Epithelial cell of proximal tubule (primary cell): Measurements from ENCODE around the gene SLC8A1. TPM values are rescaled to one million over a fixed set of nuclear protein-coding genes. Genes with fewer than 3 reads are reported as not detected.

Experiments used
- DNase-seq: peaks from one replicate; pipeline ENCODE4 v3.0.0-alpha.2; 2011; ENCODE audit warnings: low read depth
- H3K4me3 ChIP-seq: 2 replicates; pipeline ENCODE4 v1.5.1; 2011; ENCODE audit warnings: low read depth, mild to moderate bottlenecking, low read length
- total RNA-seq: library from RNA; depleted of rRNA; stranded (reverse); fragments of >200 nt; gene quantifications from 2 replicates; pipeline ENCODE4 v1.2.3, GENCODE V29; 2015
- TF ChIP-seq, protein P1 (sequence below): conservative IDR thresholded peaks from 2 replicates; pipeline ENCODE4 v1.5.1; 2012; ENCODE audit warnings: low read depth, mild to moderate bottlenecking, low read length

SLC8A1 gene
- total RNA-seq, 1 donor from 2014 or later: 4.8 TPM

DNA sequence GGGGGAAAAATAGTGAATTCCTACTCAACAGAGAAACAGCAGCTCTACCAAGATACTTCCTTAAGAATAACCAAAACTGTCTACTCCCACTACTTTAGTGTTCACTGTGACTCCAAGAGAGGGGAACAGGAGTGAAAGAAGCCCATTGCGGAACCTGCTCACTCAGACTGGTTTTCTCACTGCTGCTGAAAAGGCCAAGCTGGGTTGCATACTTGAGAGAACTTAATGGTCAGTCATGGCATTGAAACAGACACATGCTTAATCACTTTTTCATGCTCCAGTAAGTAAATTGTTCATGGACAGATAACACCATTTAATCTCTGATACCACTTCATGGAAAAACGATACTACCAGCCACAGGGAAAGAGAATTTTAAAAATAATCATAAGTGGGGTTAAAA is 35.7 kb upstream of the SLC8A1 start:
- no peak overlapping the region for H3K4me3 ChIP-seq
- peak; percentile 53 for DNase-seq
- TF ChIP-seq, protein P1, sequence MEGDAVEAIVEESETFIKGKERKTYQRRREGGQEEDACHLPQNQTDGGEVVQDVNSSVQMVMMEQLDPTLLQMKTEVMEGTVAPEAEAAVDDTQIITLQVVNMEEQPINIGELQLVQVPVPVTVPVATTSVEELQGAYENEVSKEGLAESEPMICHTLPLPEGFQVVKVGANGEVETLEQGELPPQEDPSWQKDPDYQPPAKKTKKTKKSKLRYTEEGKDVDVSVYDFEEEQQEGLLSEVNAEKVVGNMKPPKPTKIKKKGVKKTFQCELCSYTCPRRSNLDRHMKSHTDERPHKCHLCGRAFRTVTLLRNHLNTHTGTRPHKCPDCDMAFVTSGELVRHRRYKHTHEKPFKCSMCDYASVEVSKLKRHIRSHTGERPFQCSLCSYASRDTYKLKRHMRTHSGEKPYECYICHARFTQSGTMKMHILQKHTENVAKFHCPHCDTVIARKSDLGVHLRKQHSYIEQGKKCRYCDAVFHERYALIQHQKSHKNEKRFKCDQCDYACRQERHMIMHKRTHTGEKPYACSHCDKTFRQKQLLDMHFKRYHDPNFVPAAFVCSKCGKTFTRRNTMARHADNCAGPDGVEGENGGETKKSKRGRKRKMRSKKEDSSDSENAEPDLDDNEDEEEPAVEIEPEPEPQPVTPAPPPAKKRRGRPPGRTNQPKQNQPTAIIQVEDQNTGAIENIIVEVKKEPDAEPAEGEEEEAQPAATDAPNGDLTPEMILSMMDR: no peak

DNA sequence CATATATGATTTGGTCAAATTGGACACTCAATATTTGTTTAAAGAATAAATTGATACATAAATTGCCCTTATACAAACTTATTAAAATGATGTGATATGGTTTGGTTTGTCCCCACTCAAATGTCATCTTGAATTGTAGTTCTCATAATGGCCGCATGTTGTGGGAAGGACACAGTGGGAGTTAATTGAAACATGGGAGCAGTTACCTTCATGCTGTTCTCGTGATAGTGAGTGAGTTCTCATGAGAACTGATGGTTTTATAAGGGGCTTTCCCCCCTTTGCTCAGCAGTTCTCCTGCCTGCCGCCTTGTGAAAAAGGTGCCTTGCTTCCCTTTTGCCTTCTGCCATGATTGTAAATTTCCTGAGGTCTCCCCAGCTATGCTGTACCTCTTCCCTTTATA is 34.0 kb upstream of the SLC8A1 start:
- no peak for DNase-seq
- TF ChIP-seq, protein P1: no peak
- H3K4me3 ChIP-seq: no peak overlapping the region

DNA sequence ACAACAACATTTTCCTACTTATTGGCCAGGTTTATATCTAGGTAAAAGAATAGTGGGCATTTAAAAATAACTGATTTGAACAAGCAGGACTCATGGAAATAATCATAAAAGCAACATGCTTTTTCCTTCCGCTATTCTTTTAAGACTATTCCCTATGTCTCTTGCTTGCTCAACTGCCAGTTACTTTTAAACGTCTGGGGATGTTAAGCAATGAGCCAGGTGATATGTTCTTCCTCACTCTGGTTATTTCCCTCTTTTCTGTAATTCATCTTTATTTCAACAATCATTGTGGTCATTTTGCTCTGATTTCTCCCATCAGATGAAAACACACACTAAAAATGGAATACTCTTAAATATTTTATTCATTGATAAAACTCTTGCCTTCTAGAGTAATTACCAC is 33.4 kb upstream of the SLC8A1 start:
- H3K4me3 ChIP-seq: no peak overlapping the region
- TF ChIP-seq, protein P1: no peak
- DNase-seq: no peak

DNA sequence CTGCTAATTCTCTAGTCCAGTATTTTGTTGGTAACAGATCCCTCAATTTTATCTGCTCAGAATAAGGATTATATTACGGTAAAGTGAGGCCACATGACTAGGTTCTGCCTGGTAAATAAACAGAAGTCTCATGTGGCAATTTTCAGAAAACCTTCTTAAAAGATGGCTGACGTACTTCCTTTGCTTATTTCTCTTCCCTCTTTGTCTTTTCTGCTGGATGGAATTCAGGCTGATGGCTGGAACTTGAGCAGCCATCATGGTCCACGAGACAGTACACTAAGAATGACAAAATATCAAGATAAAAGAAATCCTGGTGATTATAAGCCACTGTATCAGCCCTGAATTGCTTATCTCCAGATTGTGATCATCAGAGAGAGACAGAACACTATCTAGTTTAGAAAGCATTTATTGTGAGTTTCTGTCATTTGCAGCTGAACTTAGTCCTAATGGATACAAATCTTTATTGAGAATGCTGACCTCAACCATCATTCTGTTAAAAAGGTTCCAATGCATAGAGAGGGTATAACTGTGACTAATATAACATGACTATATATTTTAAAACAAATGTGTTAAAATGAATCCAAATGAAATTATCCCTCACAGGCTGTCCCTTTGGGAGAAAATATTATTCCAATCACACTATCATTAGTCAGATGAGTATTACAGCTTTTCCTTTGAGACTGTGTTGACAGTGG is 31.8 kb upstream of the SLC8A1 start:
- TF ChIP-seq, protein P1: no peak
- no peak overlapping the region for H3K4me3 ChIP-seq
- DNase-seq: no peak

DNA sequence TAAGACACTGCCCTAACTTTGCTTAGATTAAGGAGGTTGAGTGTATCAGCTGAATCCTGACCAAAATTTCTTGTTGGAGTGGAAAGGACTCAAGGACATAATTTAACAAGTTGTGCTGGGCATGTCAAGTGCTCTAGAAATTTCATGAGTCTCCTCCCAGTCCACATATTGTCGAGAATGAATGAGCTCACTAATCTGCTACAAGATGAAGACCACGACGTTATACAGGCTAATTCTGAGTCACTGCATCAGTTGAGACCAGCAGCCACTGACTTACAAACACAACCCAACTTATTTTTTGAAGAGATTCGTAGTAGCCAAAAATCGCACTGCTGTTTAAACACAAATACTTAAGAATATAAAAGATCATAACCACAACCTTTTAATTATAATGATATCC is 28.7 kb upstream of the SLC8A1 start:
- no peak overlapping the region for H3K4me3 ChIP-seq
- DNase-seq: no peak
- TF ChIP-seq, protein P1: no peak

DNA sequence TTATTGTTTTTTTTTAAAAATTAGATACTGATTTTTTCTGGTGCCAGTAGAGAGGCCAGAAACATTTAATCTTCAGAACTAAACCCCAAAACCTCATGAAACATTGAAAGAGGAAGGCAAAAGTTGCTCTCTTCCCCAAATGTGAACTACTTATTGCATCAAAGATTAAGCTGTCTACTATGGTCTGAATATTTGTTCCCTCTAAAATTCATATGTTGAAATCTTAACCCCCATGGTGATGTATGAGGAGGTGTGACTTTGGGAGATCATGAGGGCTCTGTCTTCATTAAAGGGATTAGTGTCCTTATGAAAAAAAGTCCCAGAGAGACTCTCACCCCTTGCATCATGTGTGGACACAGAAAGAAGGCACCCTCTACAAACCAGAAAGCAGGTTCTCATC is 28.2 kb upstream of the SLC8A1 start:
- DNase-seq: no peak
- TF ChIP-seq, protein P1: no peak
- H3K4me3 ChIP-seq: no peak overlapping the region

DNA sequence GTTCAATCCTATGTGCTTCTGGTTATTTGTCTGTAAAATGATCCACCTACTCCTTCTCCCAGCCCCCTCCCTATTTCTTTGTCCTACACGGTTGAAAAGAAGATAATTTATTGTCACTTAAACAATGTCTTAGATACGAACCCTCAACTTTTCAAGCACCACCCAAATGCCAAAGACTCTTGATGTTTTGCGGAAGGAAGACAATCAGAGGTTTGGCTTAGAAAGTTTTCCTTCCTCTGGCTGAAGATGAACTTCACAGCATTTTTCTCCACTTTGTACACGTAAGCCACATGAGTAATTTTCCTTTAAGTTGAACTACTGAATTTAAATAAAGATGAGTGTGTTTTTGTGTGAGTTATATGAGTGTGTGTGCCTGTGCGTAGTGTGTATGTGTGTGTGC is 25.5 kb upstream of the SLC8A1 start:
- H3K4me3 ChIP-seq: no peak overlapping the region
- TF ChIP-seq, protein P1: no peak
- no peak for DNase-seq
